GM12878 (cell line): ENCODE data around the gene MEF2C. TPM values are rescaled to one million over a fixed set of nuclear protein-coding genes. Genes with fewer than 3 reads are reported as not detected.

Experiments
- ATAC-seq: fragments of 200-7000 bp; cut with Tn5 transposase; 3 replicates; pipeline ENCODE4 v1.9.1; 2020; ENCODE audit warnings: mild to moderate bottlenecking, moderate library complexity
- BruUV-seq: library from RNA; stranded (reverse); fragments of 400-500 nt; replicated peaks from 2 replicates; lab custom pipeline; 2021; lab: Mats Ljungman, UMichigan
- CTCF ChIA-PET: fragments of 300-600 bp; sonication (Branson Sonifier 250); formaldehyde crosslinking; extraction: SDS; loops from one replicate; lab custom pipeline; 2021; ENCODE audit warnings: inconsistent platforms; lab: Yijun Ruan, JAX
- POLR2A ChIA-PET: fragments of 350-600 bp; formaldehyde crosslinking; extraction: SDS; loops from one replicate; lab custom pipeline; 2021; ENCODE audit warnings: inconsistent platforms; lab: Charles Lee
- RAD21 ChIA-PET: fragments of 300-600 bp; sonication (Branson Sonifier 250); formaldehyde crosslinking; loops from one replicate; lab custom pipeline; 2023; ENCODE audit warnings: antibody characterized with exemption; ENCODE audit not compliant: unreplicated experiment; lab: Charles Lee
- SMC1A ChIA-PET: fragments of 300-600 bp; sonication (Branson Sonifier 250); formaldehyde crosslinking; loops from one replicate; lab custom pipeline; 2023; ENCODE audit not compliant: unreplicated experiment, uncharacterized antibody; lab: Charles Lee
- DNase-seq: peaks from one replicate; pipeline ENCODE4 v3.0.0-alpha.2; 2011; ENCODE audit warnings: low read depth, low spot score
- FAIRE-seq: peaks from 3 replicates; lab custom pipeline; 2011; peaks lifted over from hg19 to GRCh38; lab: Jason Lieb, UNC
- H2AFZ ChIP-seq: 2 replicates; pipeline ENCODE4 v1.6.0; 2011; ENCODE audit warnings: low read depth, low read length, control low read depth; ENCODE audit not compliant: control insufficient read depth
- H3K27ac ChIP-seq: 2 replicates; pipeline ENCODE4 v1.5.1; 2011; ENCODE audit warnings: control low read depth; ENCODE audit not compliant: control insufficient read depth, insufficient read depth
- H3K27me3 ChIP-seq, 2 experiments: replicated peaks in 1 of 2; 2 replicates each; pipeline versions ENCODE4 v1.6.0 to v1.6.1; 2011; ENCODE audit warnings: low read length in 1 of 2; ENCODE audit not compliant: control insufficient read depth in 2 of 2, insufficient read depth in 2 of 2
- H3K36me3 ChIP-seq, 2 experiments: 2 replicates each; pipeline ENCODE4 v1.5.1; 2011; ENCODE audit warnings: low read length in 1 of 2; ENCODE audit not compliant: control insufficient read depth in 2 of 2, insufficient read depth in 2 of 2
- H3K4me1 ChIP-seq: 2 replicates; pipeline ENCODE4 v1.6.1; 2011; ENCODE audit warnings: mild to moderate bottlenecking, low read length, moderate library complexity, mixed read lengths; ENCODE audit not compliant: control insufficient read depth, insufficient read depth
- H3K4me2 ChIP-seq: 2 replicates; pipeline ENCODE4 v1.6.0; 2011; ENCODE audit warnings: control low read depth; ENCODE audit not compliant: control insufficient read depth, insufficient read depth
- H3K4me3 ChIP-seq: fragments of 200-600 bp; sonication (generic); 2 replicates; pipeline ENCODE4 v1.5.1; 2016
- H3K79me2 ChIP-seq: 2 replicates; pipeline ENCODE4 v1.6.0; 2011; ENCODE audit warnings: low read length; ENCODE audit not compliant: control insufficient read depth, insufficient read depth
- H3K9ac ChIP-seq: 2 replicates; pipeline ENCODE4 v1.8.0; 2011; ENCODE audit warnings: low read length, control low read depth, mixed read lengths; ENCODE audit not compliant: control insufficient read depth, insufficient read depth
- H3K9me3 ChIP-seq: replicated peaks from 3 replicates; pipeline ENCODE4 v1.5.1; 2011; ENCODE audit warnings: mild to moderate bottlenecking, low read length; ENCODE audit not compliant: control insufficient read depth, insufficient read depth
- H4K20me1 ChIP-seq: 2 replicates; pipeline ENCODE4 v1.6.0; 2011; ENCODE audit not compliant: control insufficient read depth, insufficient read depth
- BHLHE40 ChIP-seq, 2 experiments: fragments of 450-650 bp in 1 of 2; IDR thresholded peaks; 2 replicates each; pipeline ENCODE4 v1.6.1; 2011 to 2017; ENCODE audit warnings: low read depth in 2 of 2, borderline replicate concordance in 1 of 2, improper control_type of control experiment in 1 of 2, low read length in 1 of 2, mild to moderate bottlenecking in 1 of 2
- CHD4 ChIP-seq: fragments of 200-600 bp; sonication (generic); IDR thresholded peaks from 2 replicates; pipeline ENCODE4 v1.6.1; 2016; ENCODE audit warnings: mild to moderate bottlenecking
- ESRRA ChIP-seq: IDR thresholded peaks from 2 replicates; pipeline ENCODE4 v1.6.1; 2012; ENCODE audit warnings: mild to moderate bottlenecking, low read length, improper control_type of control experiment
- EZH2 ChIP-seq: IDR thresholded peaks from 2 replicates; pipeline ENCODE4 v1.6.1; 2012; ENCODE audit warnings: low read depth, mild to moderate bottlenecking, control low read depth, inconsistent platforms, low read length, borderline replicate concordance; ENCODE audit not compliant: control insufficient read depth
- JUND ChIP-seq: IDR thresholded peaks from 2 replicates; pipeline ENCODE4 v1.6.1; 2012; ENCODE audit warnings: low read depth, mild to moderate bottlenecking, low read length, improper control_type of control experiment, moderate library complexity
- RAD21 ChIP-seq: IDR thresholded peaks from 2 replicates; pipeline ENCODE4 v1.6.1; 2011; ENCODE audit warnings: mild to moderate bottlenecking, low read depth, low read length, moderate library complexity; ENCODE audit not compliant: insufficient read depth
- RUNX3 ChIP-seq: IDR thresholded peaks from 2 replicates; pipeline ENCODE4 v1.6.1; 2012; ENCODE audit warnings: low read length, inconsistent platforms
- SMC3 ChIP-seq: IDR thresholded peaks from 2 replicates; pipeline ENCODE4 v1.6.1; 2011; ENCODE audit warnings: low read length, improper control_type of control experiment, borderline replicate concordance
- TAF1 ChIP-seq: IDR thresholded peaks from 2 replicates; pipeline ENCODE4 v1.6.1; 2011; ENCODE audit warnings: mild to moderate bottlenecking, low read depth, low read length, borderline replicate concordance
- WRNIP1 ChIP-seq: IDR thresholded peaks from 2 replicates; pipeline ENCODE4 v1.6.1; 2011; ENCODE audit warnings: low read depth, low read length, improper control_type of control experiment, borderline replicate concordance
- WGBS: methylation state at CpG from one replicate; pipeline ENCODE4 v1.1.6; 2016; ENCODE audit warnings: low lambda C conversion rate; ENCODE audit not compliant: insufficient replicate concordance, insufficient coverage; ENCODE audit errors: missing lambda C conversion rate; 5-methylcytosine and 5-hydroxymethylcytosine counted together
- in situ Hi-C: fragments of 300-500 bp; cut with MboI; formaldehyde crosslinking; loops from 9 replicates; pipeline ENCODE4 v1.14.3; 2018; ENCODE audit warnings: mixed read lengths
- intact Hi-C: fragments of 100-400 bp; cut with micrococcal nuclease; formaldehyde crosslinking; loops from one replicate; pipeline ENCODE4 v1.14.2; 2022; ENCODE audit not compliant: unreplicated experiment
- polyA plus RNA-seq, 11 experiments: library from polyadenylated mRNA; depleted of rRNA in 4 of 11; unstranded in 6 of 11; stranded (reverse) in 5 of 11; fragments of >200 nt; fragmentation: Nextera tagmentation in 4 of 11; fragmentation: Illumina TruSeq in 1 of 11; extraction: Ambion mirVana in 4 of 11; extraction: Trizol in 1 of 11; gene quantifications; 1 replicate in 1 of 11; 2 replicates in 10 of 11; pipeline versions ENCODE4 v1.2.1 to v1.2.3, GENCODE V29; 2011 to 2016; ENCODE audit warnings: inconsistent platforms in 2 of 11, missing spikeins in 2 of 11, low read depth in 1 of 11
- total RNA-seq, 4 experiments: library from RNA; depleted of rRNA in 3 of 4; stranded (reverse); fragments of >200 nt in 3 of 4; fragmentation: Illumina TruSeq in 1 of 4; extraction: Trizol in 1 of 4; gene quantifications; 2 replicates each; pipeline versions ENCODE4 v1.2.1 to v1.2.3, GENCODE V29; 2013 to 2021
- TF ChIP-seq, protein P1 (sequence below): IDR thresholded peaks from 2 replicates; pipeline ENCODE4 v1.6.1; 2011; ENCODE audit warnings: low read depth, mild to moderate bottlenecking, low read length, moderate library complexity, borderline replicate concordance; ENCODE audit errors: extremely low read depth
- TF ChIP-seq, protein P2 (sequence below): fragments of 450-650 bp; IDR thresholded peaks from 2 replicates; pipeline ENCODE4 v1.6.1; 2016; ENCODE audit warnings: mild to moderate bottlenecking, moderate library complexity, borderline replicate concordance

MEF2C gene
- total and polyA plus RNA-seq, 10 of the 15 experiments (the other 5 are each of a cell fraction or from before 2014, with no cell fraction given) = 104 to 225 (median 180) TPM

DNA sequence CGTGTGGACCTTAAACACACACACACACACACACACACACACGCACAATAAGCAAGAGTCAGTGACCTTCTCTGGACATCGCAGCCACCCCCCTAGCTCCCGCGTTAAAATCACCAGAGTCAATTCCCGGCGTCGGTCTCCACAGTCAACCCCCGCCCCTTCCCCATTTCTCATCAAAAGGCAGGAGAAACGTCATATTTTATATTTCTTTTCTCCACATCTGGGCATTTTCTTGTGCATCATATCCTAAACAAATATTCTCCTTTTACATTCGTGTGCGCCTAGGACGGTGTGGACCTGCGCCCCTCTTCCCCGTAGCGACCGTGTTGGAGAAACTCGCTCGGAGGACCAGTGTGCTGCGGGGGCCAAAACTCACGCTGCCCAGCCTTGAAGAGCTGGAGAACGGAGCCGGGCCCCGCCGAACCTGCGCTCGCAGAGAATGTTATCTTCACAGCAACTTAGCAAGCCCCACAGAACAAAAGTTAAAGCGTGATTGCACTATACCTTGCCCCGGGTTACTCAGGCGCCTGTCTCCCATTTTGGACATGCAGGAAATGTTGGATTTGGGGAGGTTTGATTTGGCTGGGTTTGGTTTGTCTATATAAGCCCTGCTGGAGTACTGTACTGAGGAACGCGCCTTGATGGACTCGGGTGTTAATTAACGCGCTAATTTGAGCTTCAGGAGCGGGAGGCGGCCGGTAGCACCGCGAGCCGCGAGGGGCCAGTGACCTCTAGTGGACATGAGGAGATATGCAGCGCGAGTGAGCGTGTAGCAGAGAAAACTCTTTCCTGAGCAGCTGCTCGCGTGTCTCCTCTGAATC is 192.4 kb downstream of the MEF2C start:
- H3K9me3 ChIP-seq = no peaks in the 10 kb centered on the region; the same call in 2 of the 3 replicates
- H3K79me2 ChIP-seq = no peaks in the 10 kb centered on the region
- no peaks in the 10 kb centered on the region; the same call in 1 of the 2 replicates for H3K4me1 ChIP-seq
- intact Hi-C loops (loop anchor here (1.0 kb wide), 1 partner anchor 909 kb away; no protein-coding TSS in a partner anchor), in situ Hi-C loops (no loop called here)
- H3K36me3 ChIP-seq = no peaks in the 10 kb centered on the region
- no peak overlapping the region for H3K27ac ChIP-seq
- H3K4me3 ChIP-seq = peak overlapping the region; percentile 20; the same call in 1 of the 2 replicates
- peak overlapping the region; percentile 61; the same call in 1 of the 2 replicates for H2AFZ ChIP-seq
- no peak overlapping the region for H3K9ac ChIP-seq
- RAD21 ChIA-PET = interaction anchor here (0.5 to 3.4 kb wide), 20 partner anchors 9 to 1575 kb away, joined by 3 to 48 read pairs (median 4); no protein-coding TSS in a partner anchor
- peak overlapping the region; percentile 89 for H3K4me2 ChIP-seq
- CTCF ChIA-PET = interaction anchor here (0.6 to 5.3 kb wide), 37 partner anchors 9 to 1575 kb away, joined by 3 to 78 read pairs (median 4); partner anchors contain the start of gene CCNH
- no peaks in the 10 kb centered on the region for H4K20me1 ChIP-seq
- peaks cover 27 to 40% of the 10 kb centered on the region in 2 experiments for H3K27me3 ChIP-seq
- SMC1A ChIA-PET = interaction anchor here (0.6 to 4.4 kb wide), 17 partner anchors 9 to 1580 kb away, joined by 3 to 40 read pairs (median 4); no protein-coding TSS in a partner anchor
- 25% methylated on average over 44 of the region's 47 CpGs for WGBS
- FAIRE-seq (peak; percentile 89), ATAC-seq (peak; percentile 93), DNase-seq (no peak)
- BruUV-seq = no TSS peak
- POLR2A ChIA-PET = no interaction called here
- no peak for TF ChIP-seq JUND
- TF ChIP-seq BHLHE40 (IDR thresholded peaks at IDR 0.05; ENCODE audit: borderline replicate concordance in 1 of 2, low read depth in 2 of 2, low read length in 1 of 2) = 0 out of 4 replicates have a peak, but pooled peaks have one; percentile 6 to 31
- peak; percentile 84 for TF ChIP-seq RAD21
- TF ChIP-seq, protein P1, sequence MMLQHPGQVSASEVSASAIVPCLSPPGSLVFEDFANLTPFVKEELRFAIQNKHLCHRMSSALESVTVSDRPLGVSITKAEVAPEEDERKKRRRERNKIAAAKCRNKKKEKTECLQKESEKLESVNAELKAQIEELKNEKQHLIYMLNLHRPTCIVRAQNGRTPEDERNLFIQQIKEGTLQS = peak; percentile 18; the same call in 1 of the 2 replicates
- peak; percentile 95; the same call in 1 of the 2 replicates for TF ChIP-seq EZH2
- no peak for TF ChIP-seq RUNX3
- peak; percentile 85 for TF ChIP-seq SMC3
- no peak for TF ChIP-seq TAF1
- TF ChIP-seq ESRRA = no peak
- 0 out of 2 replicates have a peak, but pooled peaks have one; percentile 52 for TF ChIP-seq WRNIP1
- TF ChIP-seq, protein P2, sequence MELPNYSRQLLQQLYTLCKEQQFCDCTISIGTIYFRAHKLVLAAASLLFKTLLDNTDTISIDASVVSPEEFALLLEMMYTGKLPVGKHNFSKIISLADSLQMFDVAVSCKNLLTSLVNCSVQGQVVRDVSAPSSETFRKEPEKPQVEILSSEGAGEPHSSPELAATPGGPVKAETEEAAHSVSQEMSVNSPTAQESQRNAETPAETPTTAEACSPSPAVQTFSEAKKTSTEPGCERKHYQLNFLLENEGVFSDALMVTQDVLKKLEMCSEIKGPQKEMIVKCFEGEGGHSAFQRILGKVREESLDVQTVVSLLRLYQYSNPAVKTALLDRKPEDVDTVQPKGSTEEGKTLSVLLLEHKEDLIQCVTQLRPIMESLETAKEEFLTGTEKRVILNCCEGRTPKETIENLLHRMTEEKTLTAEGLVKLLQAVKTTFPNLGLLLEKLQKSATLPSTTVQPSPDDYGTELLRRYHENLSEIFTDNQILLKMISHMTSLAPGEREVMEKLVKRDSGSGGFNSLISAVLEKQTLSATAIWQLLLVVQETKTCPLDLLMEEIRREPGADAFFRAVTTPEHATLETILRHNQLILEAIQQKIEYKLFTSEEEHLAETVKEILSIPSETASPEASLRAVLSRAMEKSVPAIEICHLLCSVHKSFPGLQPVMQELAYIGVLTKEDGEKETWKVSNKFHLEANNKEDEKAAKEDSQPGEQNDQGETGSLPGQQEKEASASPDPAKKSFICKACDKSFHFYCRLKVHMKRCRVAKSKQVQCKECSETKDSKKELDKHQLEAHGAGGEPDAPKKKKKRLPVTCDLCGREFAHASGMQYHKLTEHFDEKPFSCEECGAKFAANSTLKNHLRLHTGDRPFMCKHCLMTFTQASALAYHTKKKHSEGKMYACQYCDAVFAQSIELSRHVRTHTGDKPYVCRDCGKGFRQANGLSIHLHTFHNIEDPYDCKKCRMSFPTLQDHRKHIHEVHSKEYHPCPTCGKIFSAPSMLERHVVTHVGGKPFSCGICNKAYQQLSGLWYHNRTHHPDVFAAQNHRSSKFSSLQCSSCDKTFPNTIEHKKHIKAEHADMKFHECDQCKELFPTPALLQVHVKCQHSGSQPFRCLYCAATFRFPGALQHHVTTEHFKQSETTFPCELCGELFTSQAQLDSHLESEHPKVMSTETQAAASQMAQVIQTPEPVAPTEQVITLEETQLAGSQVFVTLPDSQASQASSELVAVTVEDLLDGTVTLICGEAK = no peak
- no peak for TF ChIP-seq CHD4
